ENCODE data around the gene SLC4A3. TPM values are rescaled to one million over a fixed set of nuclear protein-coding genes. Genes with fewer than 3 reads are reported as not detected.

The SLC4A3 gene
- polyA plus RNA-seq, 1 donor (not counting 4 experiments of a cell fraction or from before 2014, with no cell fraction given), result 6.2 TPM

DNA sequence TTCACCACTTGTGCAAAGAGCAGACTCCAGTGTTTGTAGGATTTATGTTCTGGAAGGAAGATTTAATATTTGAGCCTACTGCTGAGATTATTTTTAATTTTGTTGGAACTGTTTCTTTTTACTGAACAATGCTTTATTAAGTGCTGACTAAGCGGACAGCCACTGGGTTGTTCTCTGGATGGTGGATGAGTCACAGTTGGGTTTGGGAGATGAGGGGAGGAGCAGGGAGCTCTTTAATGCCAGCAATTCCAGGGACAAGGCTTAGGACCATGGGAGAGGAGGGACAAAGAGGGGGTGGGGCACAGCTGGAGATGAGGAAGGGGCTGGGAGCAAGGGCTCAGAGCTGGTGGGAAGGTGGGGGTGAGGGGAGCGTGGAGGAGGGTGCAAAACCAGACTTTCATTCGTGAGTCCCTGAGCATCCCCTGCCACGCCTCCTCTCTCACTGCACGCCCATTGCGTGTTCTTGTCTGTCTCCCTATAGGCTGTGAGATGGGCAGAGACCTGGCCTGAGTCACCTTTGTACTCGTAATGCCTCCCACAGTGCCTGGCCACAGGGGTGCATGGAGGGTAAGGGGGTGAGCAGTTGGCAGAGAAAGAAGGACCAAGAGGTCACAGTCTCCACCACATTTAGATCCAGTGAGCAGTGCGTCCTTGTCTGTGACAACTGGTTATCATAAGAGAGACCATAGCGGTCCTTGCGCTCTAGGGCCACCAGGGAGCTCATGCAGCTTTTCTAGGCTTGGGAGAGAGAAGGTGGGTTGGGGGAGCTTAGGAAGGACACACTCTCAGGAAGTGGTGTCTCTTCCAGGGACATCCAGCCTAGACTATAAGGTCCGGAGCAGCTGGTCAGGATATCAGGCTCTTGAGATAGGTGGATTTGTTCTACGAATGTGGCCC, 18.4 kb downstream of the SLC4A3 start:
- Histone ChIP-seq H3K9me3 (ENCODE audit: control insufficient read depth, low read depth, low read length) (no peaks in the 10 kb centered on the region), H3K27me3 (ENCODE audit: control insufficient read depth, extremely low read depth, insufficient read depth, low read length) (no peaks in the 10 kb centered on the region), H3K36me3 (ENCODE audit: control insufficient read depth in 2 of 2, extremely low read depth in 1 of 2, insufficient read depth in 2 of 2, low read length in 2 of 2) (peaks cover 1 to 10% of the 10 kb centered on the region in 2 experiments), H3K4me3 (ENCODE audit: control insufficient read depth in 2 of 3, extremely low read depth in 1 of 3, insufficient read depth in 2 of 3, low read depth in 1 of 3, low read length in 3 of 3) (no peak overlapping the region), H3K4me2 (ENCODE audit: control insufficient read depth, extremely low read depth, insufficient read depth, low read depth, low read length) (peak overlapping the region; percentile 43), H3K9ac (ENCODE audit: control insufficient read depth, extremely low read depth, insufficient read depth, low read length) (no peak overlapping the region), H3K9me1 (ENCODE audit: control insufficient read depth, extremely low read depth, insufficient read depth, low read length) (no peaks in the 10 kb centered on the region), H3K4me1 (ENCODE audit: control insufficient read depth, extremely low read depth, insufficient read depth, low read length) (peaks cover 20% of the 10 kb centered on the region), H3K79me2 (ENCODE audit: control insufficient read depth, insufficient read depth, low read length) (no peaks in the 10 kb centered on the region), H3K27ac (ENCODE audit: control insufficient read depth, insufficient read depth, low read length) (peak overlapping the region; percentile 57), H4K20me1 (ENCODE audit: control insufficient read depth, extremely low read depth, insufficient read depth, low read length) (no peaks in the 10 kb centered on the region), H2AFZ (ENCODE audit: control insufficient read depth, low read length) (no peak overlapping the region)
- FAIRE-seq (peak; percentile 84), DNase-seq (ENCODE audit: low read depth, low spot score) (no peak)
- TF ChIP-seq EZH2 (IDR thresholded peaks at IDR 0.05; ENCODE audit: low read length), result no peak
- TF ChIP-seq CTCF (optimal IDR thresholded peaks at IDR 0.05 in 1 of 3, IDR thresholded peaks at IDR 0.05 in 1 of 3, conservative IDR thresholded peaks at IDR 0.05 in 1 of 3; ENCODE audit: extremely low read depth in 1 of 3, insufficient read depth in 2 of 3, low read length in 3 of 3), result no peak
- dilution Hi-C loops (cut with MboI; ENCODE audit: extremely low pct_ligation_motif_present, low sequenced_read_pairs), result no loop called here

DNA sequence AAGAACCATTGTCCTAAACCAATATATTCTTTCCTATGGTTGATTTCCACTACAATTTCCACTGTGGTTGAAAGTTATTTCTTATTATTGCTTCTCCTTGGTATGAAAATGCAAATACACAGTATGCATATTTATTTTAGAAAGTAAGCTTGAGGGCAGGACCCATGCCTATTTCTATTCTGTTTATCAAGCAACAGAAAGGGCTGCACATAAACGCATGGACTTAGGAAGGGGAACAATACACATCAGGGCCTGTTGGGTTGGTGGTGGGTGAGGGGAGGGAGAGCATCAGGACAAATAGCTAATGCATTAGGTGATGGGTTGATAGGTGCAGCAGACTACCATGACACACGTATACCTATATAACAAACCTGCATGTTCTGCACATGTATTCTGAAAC, 20.7 kb downstream of the SLC4A3 start:
- H3K4me1 ChIP-seq (ENCODE audit: control insufficient read depth, extremely low read depth, insufficient read depth, low read length), result peaks cover 16% of the 10 kb centered on the region
- dilution Hi-C loops (cut with MboI; ENCODE audit: extremely low pct_ligation_motif_present, low sequenced_read_pairs), result no loop called here
- no peak overlapping the region for H3K9ac ChIP-seq (ENCODE audit: control insufficient read depth, extremely low read depth, insufficient read depth, low read length)
- no peak overlapping the region for H2AFZ ChIP-seq (ENCODE audit: control insufficient read depth, low read length)
- FAIRE-seq (no peak), DNase-seq (ENCODE audit: low read depth, low spot score) (no peak)
- TF ChIP-seq CTCF (optimal IDR thresholded peaks at IDR 0.05 in 1 of 3, IDR thresholded peaks at IDR 0.05 in 1 of 3, conservative IDR thresholded peaks at IDR 0.05 in 1 of 3; ENCODE audit: extremely low read depth in 1 of 3, insufficient read depth in 2 of 3, low read length in 3 of 3) (no peak), EZH2 (IDR thresholded peaks at IDR 0.05; ENCODE audit: low read length) (no peak)
- H4K20me1 ChIP-seq (ENCODE audit: control insufficient read depth, extremely low read depth, insufficient read depth, low read length), result no peaks in the 10 kb centered on the region
- no peak overlapping the region for H3K4me2 ChIP-seq (ENCODE audit: control insufficient read depth, extremely low read depth, insufficient read depth, low read depth, low read length)
- no peak overlapping the region for H3K27ac ChIP-seq (ENCODE audit: control insufficient read depth, insufficient read depth, low read length)
- H3K9me3 ChIP-seq (ENCODE audit: control insufficient read depth, low read depth, low read length), result no peaks in the 10 kb centered on the region
- no peaks in the 10 kb centered on the region for H3K79me2 ChIP-seq (ENCODE audit: control insufficient read depth, insufficient read depth, low read length)
- no peak overlapping the region for H3K4me3 ChIP-seq (ENCODE audit: control insufficient read depth in 2 of 3, extremely low read depth in 1 of 3, insufficient read depth in 2 of 3, low read depth in 1 of 3, low read length in 3 of 3)
- H3K36me3 ChIP-seq (ENCODE audit: control insufficient read depth in 2 of 2, extremely low read depth in 1 of 2, insufficient read depth in 2 of 2, low read length in 2 of 2), result no peaks in the 10 kb centered on the region
- H3K9me1 ChIP-seq (ENCODE audit: control insufficient read depth, extremely low read depth, insufficient read depth, low read length), result no peaks in the 10 kb centered on the region
- H3K27me3 ChIP-seq (ENCODE audit: control insufficient read depth, extremely low read depth, insufficient read depth, low read length), result no peaks in the 10 kb centered on the region
